Prostate gland (tissue), 2 donors: Measurements from ENCODE around the gene DCAF8L2. TPM values are rescaled to one million over a fixed set of nuclear protein-coding genes. Genes with fewer than 3 reads are reported as not detected.

Source experiments
- DNase-seq: peaks from one replicate; pipeline ENCODE4 v3.0.0-alpha.2; 2019; ENCODE audit warnings: low spot score
- H3K27ac ChIP-seq, 2 donors: fragments of 200-600 bp; sonication (generic); 2 replicates each; pipeline ENCODE4 v1.5.1; 2017 to 2019
- H3K27me3 ChIP-seq: fragments of 200-600 bp; sonication (generic); replicated peaks from 2 replicates; pipeline ENCODE4 v1.5.1; 2019; ENCODE audit not compliant: insufficient read depth
- H3K36me3 ChIP-seq, 2 donors: fragments of 200-600 bp; sonication (generic); 1 replicate in 1 of 2; 2 replicates in 1 of 2; pipeline versions ENCODE4 v1.5.1 to v1.8.1; 2017 to 2019
- H3K4me1 ChIP-seq: fragments of 200-600 bp; sonication (generic); replicated peaks from 2 replicates; pipeline ENCODE4 v1.5.1; 2019
- H3K4me3 ChIP-seq, 2 donors: fragments of 200-600 bp; sonication (generic); 2 replicates each; pipeline ENCODE4 v1.5.1; 2017 to 2019
- H3K9me3 ChIP-seq: fragments of 200-600 bp; sonication (generic); 2 replicates; pipeline ENCODE4 v1.5.1; 2017
- POLR2A ChIP-seq: fragments of 450-650 bp; IDR thresholded peaks from one replicate; pipeline ENCODE4 v1.6.1; 2016; ENCODE audit warnings: antibody characterized with exemption, mild to moderate bottlenecking
- POLR2AphosphoS5 ChIP-seq: sonication (generic); formaldehyde crosslinking; IDR thresholded peaks from one replicate; pipeline ENCODE4 v1.6.1; 2017; ENCODE audit warnings: antibody characterized with exemption
- WGBS: methylation state at CpG from one replicate; pipeline ENCODE4 v1.1.5; 2018; 5-methylcytosine and 5-hydroxymethylcytosine counted together
- intact Hi-C: fragments of 100-400 bp; cut with DNase I; formaldehyde crosslinking; loops from one replicate; pipeline ENCODE4 v1.14.2; 2022
- total RNA-seq, 2 donors: library from RNA; depleted of rRNA; stranded (reverse); fragments of >200 nt; gene quantifications; one replicate each; pipeline ENCODE4 v1.1.0, GENCODE V29; 2016
- TF ChIP-seq, protein P1 (sequence below), 4 experiments: fragments of 200-600 bp in 2 of 4; fragments of 450-650 bp in 2 of 4; sonication (generic) in 2 of 4; IDR thresholded peaks; 1 replicate in 3 of 4; 2 replicates in 1 of 4; pipeline ENCODE4 v1.5.1; 2016 to 2019; ENCODE audit warnings: antibody characterized with exemption in 4 of 4, mild to moderate bottlenecking in 2 of 4, moderate library complexity in 2 of 4

The DCAF8L2 gene
- total RNA-seq, 2 donors from 2014 or later, result 107 TPM; not detected in 1

DNA sequence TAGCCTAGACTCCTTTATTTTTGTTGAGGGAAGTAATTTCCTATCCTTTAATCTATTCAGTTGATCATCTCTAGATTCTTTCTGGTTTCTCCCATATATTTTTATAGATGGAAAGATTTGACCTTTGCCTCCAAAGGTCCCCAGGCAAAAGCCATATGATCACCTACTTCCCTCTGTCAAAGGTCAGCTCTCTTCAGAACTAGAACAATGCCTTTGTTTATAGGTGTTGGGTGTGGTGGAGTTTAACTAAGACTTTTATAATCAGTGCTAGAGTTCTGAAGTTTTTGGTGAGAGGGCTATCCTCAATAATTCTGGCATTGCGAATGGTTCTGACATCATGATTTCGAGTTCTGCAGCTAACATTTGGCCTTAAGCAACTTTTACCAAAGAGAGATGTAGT lies 19.0 kb upstream of the DCAF8L2 start:
- no peak for DNase-seq
- H3K36me3 ChIP-seq, result no peaks in the 10 kb centered on the region

DNA sequence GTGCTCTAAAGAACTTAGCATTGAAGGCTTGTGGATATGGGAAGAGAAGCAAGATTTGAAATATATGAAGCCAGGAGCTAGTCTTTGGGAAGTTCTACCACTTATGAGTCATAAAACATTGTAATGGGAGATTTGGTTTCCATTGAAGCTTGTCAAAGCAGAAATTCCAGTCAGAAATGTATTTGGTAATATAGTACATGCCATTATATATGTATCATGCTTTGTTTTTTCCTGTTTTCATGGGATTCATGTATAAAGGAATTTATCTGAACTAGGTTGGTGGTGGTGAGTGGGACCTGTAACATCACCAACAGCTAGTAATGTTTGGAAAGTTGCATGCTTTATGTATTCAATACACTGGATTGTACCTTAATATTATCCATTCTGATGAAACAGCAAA lies 14.6 kb upstream of the DCAF8L2 start:
- TF ChIP-seq POLR2A (no peak), POLR2AphosphoS5 (no peak)
- TF ChIP-seq, protein P1, sequence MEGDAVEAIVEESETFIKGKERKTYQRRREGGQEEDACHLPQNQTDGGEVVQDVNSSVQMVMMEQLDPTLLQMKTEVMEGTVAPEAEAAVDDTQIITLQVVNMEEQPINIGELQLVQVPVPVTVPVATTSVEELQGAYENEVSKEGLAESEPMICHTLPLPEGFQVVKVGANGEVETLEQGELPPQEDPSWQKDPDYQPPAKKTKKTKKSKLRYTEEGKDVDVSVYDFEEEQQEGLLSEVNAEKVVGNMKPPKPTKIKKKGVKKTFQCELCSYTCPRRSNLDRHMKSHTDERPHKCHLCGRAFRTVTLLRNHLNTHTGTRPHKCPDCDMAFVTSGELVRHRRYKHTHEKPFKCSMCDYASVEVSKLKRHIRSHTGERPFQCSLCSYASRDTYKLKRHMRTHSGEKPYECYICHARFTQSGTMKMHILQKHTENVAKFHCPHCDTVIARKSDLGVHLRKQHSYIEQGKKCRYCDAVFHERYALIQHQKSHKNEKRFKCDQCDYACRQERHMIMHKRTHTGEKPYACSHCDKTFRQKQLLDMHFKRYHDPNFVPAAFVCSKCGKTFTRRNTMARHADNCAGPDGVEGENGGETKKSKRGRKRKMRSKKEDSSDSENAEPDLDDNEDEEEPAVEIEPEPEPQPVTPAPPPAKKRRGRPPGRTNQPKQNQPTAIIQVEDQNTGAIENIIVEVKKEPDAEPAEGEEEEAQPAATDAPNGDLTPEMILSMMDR (IDR thresholded peaks at IDR 0.05), result no peak
- Histone ChIP-seq H3K27me3 (no peaks in the 10 kb centered on the region), H3K27ac (no peak overlapping the region), H3K9me3 (no peaks in the 10 kb centered on the region), H3K36me3 (no peaks in the 10 kb centered on the region), H3K4me1 (no peaks in the 10 kb centered on the region), H3K4me3 (no peak overlapping the region)
- DNase-seq, result no peak
- intact Hi-C loops, result no loop called here

More for the DNA sequence above, 19.0 kb upstream of the DCAF8L2 start:
- no peak overlapping the region for H3K4me3 ChIP-seq
- H3K27ac ChIP-seq, result no peak overlapping the region
- intact Hi-C loops, result no loop called here
- H3K27me3 ChIP-seq, result no peaks in the 10 kb centered on the region
- H3K9me3 ChIP-seq, result no peaks in the 10 kb centered on the region
- no peak for TF ChIP-seq POLR2AphosphoS5
- TF ChIP-seq POLR2A, result no peak
- TF ChIP-seq, protein P1 (IDR thresholded peaks at IDR 0.05), result no peak
- WGBS, result 92% methylated on average over 2 of the region's 2 CpGs
- no peaks in the 10 kb centered on the region for H3K4me1 ChIP-seq

DNA sequence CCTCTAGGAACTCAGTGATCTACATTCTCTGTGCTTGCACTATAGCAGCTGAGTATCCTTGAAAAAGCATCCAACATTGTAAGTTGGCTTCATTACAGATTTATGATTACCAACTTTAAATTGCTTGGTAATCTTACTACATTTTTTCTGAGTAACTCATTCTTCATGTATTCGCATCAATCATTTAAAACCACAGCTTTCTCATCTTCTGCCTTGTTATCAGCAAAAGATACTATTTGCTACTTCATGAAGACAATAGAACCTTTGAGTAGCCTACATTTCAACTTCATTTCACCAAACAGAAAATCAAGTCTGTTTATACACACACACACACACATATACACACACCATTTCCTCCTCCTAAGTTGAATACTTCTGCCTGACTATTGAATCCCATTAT lies 6.2 kb upstream of the DCAF8L2 start:
- Histone ChIP-seq H3K27ac (no peak overlapping the region), H3K9me3 (no peaks in the 10 kb centered on the region), H3K36me3 (no peaks in the 10 kb centered on the region), H3K4me1 (no peaks in the 10 kb centered on the region), H3K27me3 (no peaks in the 10 kb centered on the region), H3K4me3 (no peak overlapping the region)
- WGBS, result 100% methylated on average over 1 of the region's 1 CpG
- no peak for DNase-seq
- intact Hi-C loops, result no loop called here
- no peak for TF ChIP-seq POLR2AphosphoS5
- TF ChIP-seq, protein P1 (IDR thresholded peaks at IDR 0.05), result no peak
- TF ChIP-seq POLR2A, result no peak

DNA sequence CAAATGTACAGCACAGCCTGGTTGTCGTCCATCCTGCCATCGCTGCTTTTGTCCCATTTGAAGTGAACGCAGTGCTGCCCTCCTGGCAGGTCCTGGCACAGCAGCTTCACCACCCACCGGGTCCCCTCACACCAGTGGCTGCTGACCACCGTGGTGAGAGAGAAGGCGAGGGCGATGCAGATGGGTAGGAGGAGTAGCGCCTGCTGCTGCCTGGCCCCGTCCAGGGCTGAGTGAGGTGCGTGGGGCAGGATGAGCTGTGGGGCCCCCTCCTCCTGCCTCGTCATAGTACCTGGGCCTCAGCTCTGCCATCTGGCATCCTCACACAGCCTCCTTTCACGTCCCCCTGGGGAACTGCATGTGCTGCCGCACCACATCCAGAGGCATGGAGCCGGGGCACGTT lies 1.8 kb downstream of the DCAF8L2 start:
- WGBS, result 85% methylated on average over 11 of the region's 15 CpGs
- intact Hi-C loops, result no loop called here
- Histone ChIP-seq H3K27me3 (no peaks in the 10 kb centered on the region), H3K4me1 (no peaks in the 10 kb centered on the region), H3K36me3 (no peaks in the 10 kb centered on the region), H3K27ac (no peak overlapping the region), H3K9me3 (no peaks in the 10 kb centered on the region), H3K4me3 (no peak overlapping the region)
- TF ChIP-seq POLR2A (no peak), POLR2AphosphoS5 (no peak)
- TF ChIP-seq, protein P1 (IDR thresholded peaks at IDR 0.05), result no peak
- no peak for DNase-seq

DNA sequence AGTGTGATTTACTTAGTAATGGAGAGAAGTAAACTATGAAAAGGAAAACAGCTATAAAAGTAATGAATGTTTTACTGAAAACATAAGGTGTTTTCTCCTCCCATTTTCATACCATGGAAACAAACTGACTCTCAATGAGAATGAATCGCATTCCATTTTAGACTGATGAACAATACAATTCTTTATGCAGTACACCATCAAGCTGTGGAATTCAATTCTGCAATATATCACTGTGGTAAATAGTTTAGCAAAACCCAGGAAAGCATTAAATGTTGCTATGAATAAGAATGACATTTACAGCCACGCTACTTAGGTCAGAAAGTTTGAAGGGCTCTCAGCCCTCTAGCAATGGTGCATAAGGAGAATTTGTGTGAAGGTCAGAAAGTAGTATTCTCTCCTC lies 7.4 kb downstream of the DCAF8L2 start:
- Histone ChIP-seq H3K9me3 (no peaks in the 10 kb centered on the region), H3K4me1 (no peaks in the 10 kb centered on the region), H3K27ac (no peak overlapping the region), H3K27me3 (no peaks in the 10 kb centered on the region), H3K4me3 (no peak overlapping the region), H3K36me3 (no peaks in the 10 kb centered on the region)
- TF ChIP-seq, protein P1 (IDR thresholded peaks at IDR 0.05), result no peak
- TF ChIP-seq POLR2AphosphoS5, result no peak
- no peak for TF ChIP-seq POLR2A
- WGBS, result 70% methylated on average over 2 of the region's 2 CpGs
- DNase-seq, result no peak
- intact Hi-C loops, result no loop called here
